Activated CD8-positive, alpha-beta memory T cell treated with anti-CD3 and anti-CD28 coated beads for 4 hours (primary cell): Measurements from ENCODE around the gene CLDN7.

ENCODE experiments used
- DNase-seq, 2 donors: peaks; one replicate each; pipeline ENCODE4 v3.0.0-alpha.2; 2020; ENCODE audit warnings: low read depth in 2 of 2

CLDN7 gene

GRCh38 chr17:7262192-7262934, at the start of gene CLDN7:
CLDN7 (minus strand) TSS chr17:7262478; CDS start chr17:7262043, 435 bp downstream.
- DNase-seq = no peak

GRCh38 chr17:7311110-7311705, 48.9 kb upstream of the CLDN7 start:
- DNase-seq = no peak

GRCh38 chr17:7309628-7310027, 47.4 kb upstream of the CLDN7 start:
- no peak for DNase-seq

GRCh38 chr17:7308625-7309433, 46.6 kb upstream of the CLDN7 start:
- peak; percentile 77 to 88 for DNase-seq

- no peak for DNase-seq
Observed at GRCh38 chr17:7307686-7308624, 45.7 kb upstream of the CLDN7 start.

- peak; percentile 100 for DNase-seq
Observed at GRCh38 chr17:7306911-7307685, 44.8 kb upstream of the CLDN7 start, which contains the start of gene EIF5A. EIF5A (plus strand) TSS chr17:7307628; CDS start chr17:7309636, 2,008 bp downstream.

- no peak for DNase-seq
Observed at GRCh38 chr17:7304179-7304578, 41.9 kb upstream of the CLDN7 start.

GRCh38 chr17:7296189-7296861, 34.0 kb upstream of the CLDN7 start:
- DNase-seq = no peak

- DNase-seq = no peak
Observed at GRCh38 chr17:7295230-7296180, 33.2 kb upstream of the CLDN7 start.

- peak in 1 of 2 donors; percentile 61 for DNase-seq
Observed at GRCh38 chr17:7294614-7295153, 32.4 kb upstream of the CLDN7 start, which contains the start of gene YBX2. YBX2 (minus strand) TSS chr17:7294639; CDS start chr17:7294500, 139 bp downstream.

GRCh38 chr17:7293816-7294613, 31.7 kb upstream of the CLDN7 start:
- DNase-seq = no peak

GRCh38 chr17:7293159-7293558, 30.9 kb upstream of the CLDN7 start:
- no peak for DNase-seq

- DNase-seq = no peak
Observed at GRCh38 chr17:7292729-7293128, 30.5 kb upstream of the CLDN7 start.

- DNase-seq = no peak
Observed at GRCh38 chr17:7292194-7292593, 29.9 kb upstream of the CLDN7 start.

GRCh38 chr17:7290685-7291084, 28.4 kb upstream of the CLDN7 start:
- no peak for DNase-seq

- DNase-seq = no peak
Observed at GRCh38 chr17:7290166-7290565, 27.9 kb upstream of the CLDN7 start.

- DNase-seq = no peak
Observed at GRCh38 chr17:7289256-7290032, 27.2 kb upstream of the CLDN7 start.
